Body of pancreas (tissue), 4 donors: ENCODE data around the gene ZNF423. TPM values are rescaled to one million over a fixed set of nuclear protein-coding genes. Genes with fewer than 3 reads are reported as not detected.
A peak's percentile ranks its signal among the peaks of the same experiment; 100 is the strongest.

Source experiments
- ATAC-seq: fragments of 150-250 bp; one replicate; pipeline ENCODE4 v1.9.1; 2016
- DNase-seq, 4 donors: peaks; one replicate each; pipeline ENCODE4 v3.0.0-alpha.2; 2019
- H3K27ac ChIP-seq, 4 donors: fragments of 200-600 bp; sonication (generic); 1 replicate in 3 of 4; 2 replicates in 1 of 4; pipeline versions ENCODE4 v1.5.1 to v1.6.1; 2016 to 2019; ENCODE audit warnings: mild to moderate bottlenecking in 1 of 4, mixed read lengths in 1 of 4, moderate library complexity in 1 of 4
- H3K27me3 ChIP-seq, 2 donors: fragments of 200-600 bp; sonication (generic); one replicate each; pipeline ENCODE4 v1.6.0; 2016; ENCODE audit warnings: mild to moderate bottlenecking in 1 of 2
- H3K36me3 ChIP-seq, 2 donors: fragments of 200-600 bp; sonication (generic); replicated peaks in 1 of 2; 2 replicates each; pipeline ENCODE4 v1.5.1; 2016; ENCODE audit warnings: low read depth in 2 of 2; ENCODE audit not compliant: insufficient read depth in 1 of 2
- H3K4me1 ChIP-seq: fragments of 200-600 bp; sonication (generic); one replicate; pipeline ENCODE4 v1.6.0; 2016
- H3K4me3 ChIP-seq, 2 donors: fragments of 200-600 bp; sonication (generic); 1 replicate in 1 of 2; 2 replicates in 1 of 2; pipeline ENCODE4 v1.5.1; 2016 to 2019
- H3K9me3 ChIP-seq, 3 donors: fragments of 200-600 bp; sonication (generic); 1 replicate in 2 of 3; 2 replicates in 1 of 3; pipeline ENCODE4 v1.5.1; 2016
- CTCF ChIP-seq, 7 experiments: fragments of 450-650 bp in 4 of 7; fragments of 200-600 bp in 3 of 7; sonication (generic) in 3 of 7; IDR thresholded peaks; one replicate each; pipeline ENCODE4 v1.5.1; 2016 to 2019; ENCODE audit warnings: antibody characterized with exemption in 7 of 7
- POLR2A ChIP-seq, 3 donors: fragments of 450-650 bp; IDR thresholded peaks; one replicate each; pipeline ENCODE4 v1.6.1; 2016; ENCODE audit warnings: antibody characterized with exemption in 3 of 3, mild to moderate bottlenecking in 2 of 3
- WGBS, 2 donors: methylation state at CpG; one replicate each; pipeline ENCODE4 v1.1.5; 2017; 5-methylcytosine and 5-hydroxymethylcytosine counted together
- intact Hi-C: fragments of 100-400 bp; cut with DNase I; formaldehyde crosslinking; loops from one replicate; pipeline ENCODE4 v1.15.1; 2023
- total RNA-seq, 2 donors: library from RNA; depleted of rRNA; stranded (reverse); fragments of >200 nt; gene quantifications; one replicate each; pipeline ENCODE4 v1.1.0, GENCODE V29; 2016

The ZNF423 gene
- total RNA-seq, 2 donors from 2014 or later = 4.2 to 9.2 TPM

GRCh38 chr16:49750341-49751000 lies 105.4 kb downstream of the ZNF423 start:
- H3K4me1 ChIP-seq = peaks cover 2% of the 10 kb centered on the region
- H3K9me3 ChIP-seq = no peaks in the 10 kb centered on the region
- H3K27ac ChIP-seq = no peak overlapping the region
- intact Hi-C loops = loop anchor here (10.0 kb wide), 1 partner anchor 94 kb away; no protein-coding TSS in a partner anchor
- DNase-seq (no peak), ATAC-seq (no peak)
- WGBS, 2 donors = 65 to 84% methylated on average over 14 to 15 of the region's 15 CpGs
- TF ChIP-seq POLR2A (IDR thresholded peaks at IDR 0.05) (no peak), CTCF (IDR thresholded peaks at IDR 0.05) (no peak)
- no peak overlapping the region for H3K4me3 ChIP-seq
- no peaks in the 10 kb centered on the region for H3K27me3 ChIP-seq
- H3K36me3 ChIP-seq = no peaks in the 10 kb centered on the region

- no peaks in the 10 kb centered on the region for H3K36me3 ChIP-seq
- H3K4me1 ChIP-seq = no peaks in the 10 kb centered on the region
- no peak overlapping the region for H3K4me3 ChIP-seq
- no peak for ATAC-seq
- intact Hi-C loops = loop anchor here (10.0 kb wide), 1 partner anchor 95 kb away; no protein-coding TSS in a partner anchor
- no peaks in the 10 kb centered on the region for H3K9me3 ChIP-seq
- DNase-seq = no peak
- WGBS, 2 donors = 48 to 54% methylated on average over 9 of the region's 9 CpGs
- H3K27me3 ChIP-seq = no peaks in the 10 kb centered on the region
- H3K27ac ChIP-seq = no peak overlapping the region
- no peak for TF ChIP-seq POLR2A (IDR thresholded peaks at IDR 0.05)
- TF ChIP-seq CTCF (IDR thresholded peaks at IDR 0.05) = no peak
Measured at GRCh38 chr16:49749816-49750215, 106.1 kb downstream of the ZNF423 start.

GRCh38 chr16:49748322-49748721 lies 107.6 kb downstream of the ZNF423 start:
- TF ChIP-seq POLR2A (IDR thresholded peaks at IDR 0.05) (no peak), CTCF (IDR thresholded peaks at IDR 0.05) (no peak)
- DNase-seq (peak; percentile 15 to 49 (median 42)), ATAC-seq (no peak)
- WGBS, 2 donors = 43 to 46% methylated on average over 9 to 11 of the region's 11 CpGs
- no peaks in the 10 kb centered on the region for H3K36me3 ChIP-seq
- H3K27ac ChIP-seq = no peak overlapping the region
- H3K4me1 ChIP-seq = no peaks in the 10 kb centered on the region
- no peaks in the 10 kb centered on the region for H3K9me3 ChIP-seq
- no peaks in the 10 kb centered on the region for H3K27me3 ChIP-seq
- H3K4me3 ChIP-seq = no peak overlapping the region
- intact Hi-C loops = no loop called here

GRCh38 chr16:49747654-49748053 lies 108.3 kb downstream of the ZNF423 start:
- Histone ChIP-seq H3K27me3 (no peaks in the 10 kb centered on the region), H3K4me3 (no peak overlapping the region), H3K36me3 (no peaks in the 10 kb centered on the region), H3K4me1 (no peaks in the 10 kb centered on the region), H3K27ac (no peak overlapping the region), H3K9me3 (no peaks in the 10 kb centered on the region)
- TF ChIP-seq CTCF (IDR thresholded peaks at IDR 0.05) (no peak), POLR2A (IDR thresholded peaks at IDR 0.05) (no peak)
- DNase-seq (no peak), ATAC-seq (no peak)
- intact Hi-C loops = no loop called here
- WGBS, 2 donors = 96 to 100% methylated on average over 3 of the region's 3 CpGs

- no peak for TF ChIP-seq POLR2A (IDR thresholded peaks at IDR 0.05)
- no peak for TF ChIP-seq CTCF (IDR thresholded peaks at IDR 0.05)
- WGBS, 2 donors = 90 to 91% methylated on average over 11 to 13 of the region's 13 CpGs
- H3K9me3 ChIP-seq = no peaks in the 10 kb centered on the region
- ATAC-seq = no peak
- no peaks in the 10 kb centered on the region for H3K4me1 ChIP-seq
- H3K36me3 ChIP-seq = no peaks in the 10 kb centered on the region
- no peak for DNase-seq
- no peaks in the 10 kb centered on the region for H3K27me3 ChIP-seq
- no peak overlapping the region for H3K4me3 ChIP-seq
- no peak overlapping the region for H3K27ac ChIP-seq
- intact Hi-C loops = no loop called here
Measured at GRCh38 chr16:49746545-49746944, 109.4 kb downstream of the ZNF423 start.
